AML-193 (cell line): ENCODE results near the gene ADRA2B.
"Not testable (repeated sequence)": the region's sequence is repeated elsewhere in the genome, so short reads cannot be mapped to it uniquely, and the experiment has no call there.

ENCODE experiments used
- DNase-seq, 2 experiments: peaks; one replicate each; lab custom pipeline; 2025; lab: John Stamatoyannopoulos, UW

The ADRA2B gene

DNA sequence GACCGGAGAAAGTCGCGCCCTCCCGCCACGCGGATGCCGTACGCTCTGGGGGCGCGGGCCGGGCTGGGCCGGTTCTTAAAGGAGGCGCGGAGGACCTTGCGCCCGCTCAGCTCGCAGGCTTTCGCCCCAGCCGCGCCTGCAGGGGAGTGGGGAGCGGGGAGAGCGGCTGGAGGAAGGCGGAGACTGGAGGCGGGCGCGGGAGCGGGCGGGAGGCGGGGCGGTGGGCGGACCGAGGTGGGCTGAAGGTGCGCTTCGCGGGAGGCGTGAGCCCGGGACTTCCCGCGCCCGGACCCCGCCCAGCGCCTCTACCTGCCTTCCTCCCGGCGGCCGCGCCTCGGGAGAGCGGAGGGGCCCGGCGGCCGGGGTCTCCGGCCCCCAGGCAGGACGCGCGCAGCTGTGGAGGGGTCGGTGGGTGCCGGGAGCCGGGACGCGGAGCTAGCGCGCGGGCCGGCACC, at the start of gene ADRA2B:
Gene ADRA2B, minus strand, starts transcription at position 148 of the 455 bp plus-strand sequence. CDS start 422 bp downstream, outside the sequence.
- no peak for DNase-seq

DNA sequence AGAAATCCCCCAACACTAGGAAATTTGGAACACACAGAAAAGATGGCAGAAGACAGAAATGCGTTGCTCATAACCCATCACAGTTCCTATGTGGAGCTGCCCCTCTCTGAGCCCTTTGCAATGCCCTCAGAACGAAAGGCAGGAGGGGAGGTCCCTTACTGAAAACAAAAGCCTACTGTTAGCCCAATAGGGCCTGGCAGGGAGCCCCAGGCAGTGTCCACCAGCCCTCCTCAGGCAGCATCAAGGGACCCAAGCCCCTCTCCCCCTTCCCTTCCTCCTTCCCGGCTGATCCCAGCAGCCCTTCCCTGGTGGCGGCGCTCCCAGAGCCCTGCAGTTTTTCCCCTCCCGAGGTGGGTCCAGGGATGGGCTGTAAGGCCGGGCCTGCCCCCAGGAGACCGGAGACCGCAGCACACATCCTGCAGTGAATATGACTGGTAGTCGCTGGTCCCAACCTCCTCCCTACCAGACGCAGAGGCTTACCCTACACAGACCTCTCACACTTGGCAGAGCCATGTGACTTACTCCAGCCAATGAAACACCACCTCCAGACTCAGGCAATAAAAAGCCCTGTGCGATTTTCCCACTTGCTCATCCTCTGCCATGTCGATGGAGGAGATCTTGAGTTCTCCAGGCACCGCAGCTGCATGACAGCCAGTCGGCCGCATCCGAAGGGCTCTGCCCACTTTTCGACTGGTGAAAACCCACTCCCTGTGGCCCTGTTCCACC, 48.3 kb upstream of the ADRA2B start:
- DNase-seq, result no peak

DNA sequence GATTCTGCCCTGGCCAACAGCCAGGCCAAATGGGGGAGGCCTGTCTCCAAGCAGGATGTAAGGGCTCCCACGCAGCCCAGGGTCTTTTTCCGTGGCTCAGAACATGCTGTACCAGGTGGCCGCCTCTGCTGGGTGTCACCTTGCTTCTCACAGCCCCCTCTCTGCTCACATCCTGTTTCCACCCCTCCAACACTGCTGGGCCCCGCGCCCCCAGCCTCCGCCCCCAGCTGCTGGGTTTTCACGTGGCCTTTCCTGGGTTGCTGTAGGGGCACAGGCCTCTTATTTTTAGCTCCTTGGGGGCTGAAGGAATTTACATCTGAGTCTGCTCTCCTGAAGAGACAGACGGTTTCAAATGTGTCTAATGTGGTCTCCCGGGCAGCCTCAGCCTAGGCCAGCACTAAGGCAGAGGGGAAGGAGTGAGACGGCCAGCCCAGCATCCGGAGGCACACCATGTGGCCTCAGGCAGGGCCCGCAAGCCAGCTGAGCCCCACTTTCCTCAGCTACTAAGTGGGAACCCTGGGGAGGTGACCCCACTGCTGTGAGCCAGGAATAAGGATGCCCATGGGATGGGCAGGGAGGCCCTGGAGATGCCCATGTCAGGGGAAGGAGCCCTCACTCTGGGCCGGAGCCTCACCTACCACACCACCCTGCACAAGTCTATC, 47.5 kb upstream of the ADRA2B start:
- DNase-seq, result no peak

DNA sequence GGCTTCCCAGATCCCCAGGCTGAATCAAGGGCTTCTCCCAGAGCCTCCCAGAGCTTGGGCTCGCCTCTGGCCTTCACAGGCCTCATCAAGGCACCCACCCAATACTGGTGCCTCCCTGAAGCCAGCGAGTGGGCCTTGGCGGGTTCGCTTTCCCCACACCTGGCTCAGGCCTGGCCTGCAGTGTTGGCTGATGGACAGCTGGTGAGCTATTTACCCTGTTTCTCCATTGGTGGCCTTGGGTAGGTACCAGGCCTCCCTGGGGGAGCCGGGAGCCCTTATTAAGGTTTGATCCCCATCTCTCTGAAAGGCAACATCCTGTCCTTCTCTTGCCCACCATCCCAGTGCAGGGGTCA, 47.0 kb upstream of the ADRA2B start:
- DNase-seq, result no peak

GRCh38 chr2:96161898-96162297, 45.5 kb upstream of the ADRA2B start:
- no peak for DNase-seq

DNA sequence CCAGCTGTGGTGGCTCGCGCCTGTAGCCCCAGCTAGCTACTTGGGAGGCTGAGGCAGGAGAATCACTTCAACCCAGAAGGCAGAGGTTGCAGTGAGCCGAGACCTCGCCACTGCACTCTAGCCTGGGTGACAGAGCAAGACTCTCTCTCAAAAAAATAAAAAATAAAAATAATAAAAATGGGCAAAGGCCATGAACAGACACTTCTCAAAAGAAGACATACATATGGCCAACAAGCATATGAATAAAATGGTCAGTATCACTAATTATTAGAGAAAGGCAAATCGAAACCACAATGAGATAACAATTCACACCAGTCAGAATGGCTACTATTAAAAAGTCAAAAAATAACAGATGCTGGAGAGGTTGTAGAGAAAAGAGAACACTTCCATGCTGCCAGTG, 44.0 kb upstream of the ADRA2B start:
- not testable (repeated sequence) for DNase-seq

DNA sequence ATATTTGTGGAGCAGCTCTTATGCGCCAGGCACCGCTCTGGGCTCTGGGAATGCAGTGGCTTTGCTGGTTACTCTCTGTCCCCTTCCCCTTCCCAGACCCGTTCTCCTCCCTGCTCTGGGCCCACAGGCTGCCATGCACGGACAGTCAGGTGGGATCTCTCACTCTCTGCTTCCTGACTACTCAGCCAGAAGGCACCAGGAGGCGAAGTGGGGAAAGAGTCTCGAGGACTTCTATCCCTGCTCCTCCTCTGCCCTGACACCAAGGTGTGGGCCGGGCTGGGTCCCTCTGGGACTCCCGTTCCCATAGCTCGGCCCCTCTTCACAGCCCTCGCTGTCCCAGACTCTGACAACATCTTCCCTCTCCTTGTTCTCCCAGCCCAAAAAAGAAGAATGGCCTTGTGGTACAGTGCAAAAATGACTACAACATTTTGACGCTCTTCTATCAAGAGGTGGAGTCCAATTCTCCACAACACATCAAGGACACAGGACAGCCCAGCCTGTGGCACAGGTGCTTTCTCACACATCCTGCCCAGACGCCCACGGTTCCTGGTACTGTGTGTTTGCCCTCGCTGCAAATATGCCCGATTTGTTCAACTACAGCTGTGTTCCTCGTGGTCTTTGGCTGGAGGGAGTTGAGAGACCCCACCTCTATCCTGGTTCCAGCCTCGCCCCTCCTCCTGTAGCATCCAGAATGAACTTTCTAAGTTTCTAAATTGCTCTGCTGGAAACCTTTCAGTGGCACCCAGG, 42.9 kb upstream of the ADRA2B start:
- no peak for DNase-seq

- no peak for DNase-seq
Observed at GRCh38 chr2:96158554-96158940, 42.2 kb upstream of the ADRA2B start.

- no peak for DNase-seq
Observed at GRCh38 chr2:96157649-96158553, 41.5 kb upstream of the ADRA2B start.

DNA sequence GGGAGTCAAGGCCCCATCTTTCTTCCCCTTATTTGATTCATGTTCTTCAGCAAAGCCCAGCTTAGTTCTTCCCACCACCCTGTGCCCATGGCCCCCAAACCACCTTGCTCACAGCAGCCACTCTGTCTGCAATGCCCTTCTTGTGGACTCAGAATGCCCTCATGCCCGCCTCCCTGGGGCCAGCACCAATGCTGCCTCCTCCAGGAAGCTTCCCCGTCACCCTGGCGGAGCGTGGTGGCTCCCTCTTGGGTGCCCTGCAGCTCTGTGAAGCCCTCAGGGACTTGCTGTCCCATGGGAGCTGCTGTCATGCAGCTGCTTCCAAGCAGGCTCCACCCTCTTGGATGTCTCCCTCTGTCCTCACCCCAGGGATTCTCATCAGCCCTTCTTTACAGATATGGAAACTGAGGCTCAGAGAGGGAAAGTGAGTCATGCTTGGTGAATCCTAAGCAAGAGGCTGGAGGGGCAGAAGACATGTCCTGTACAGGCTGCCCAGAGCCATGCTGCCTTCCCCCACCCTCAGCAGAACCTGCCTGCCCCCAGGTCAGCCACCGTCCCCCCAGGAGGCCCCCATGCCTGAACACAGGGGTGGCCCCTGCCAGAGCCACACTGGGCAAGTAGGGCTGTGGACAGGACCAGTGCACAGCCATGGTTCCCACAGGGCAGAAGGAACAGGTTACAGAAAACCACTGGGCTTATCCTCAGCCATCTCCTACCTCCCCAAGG, 40.7 kb upstream of the ADRA2B start:
- DNase-seq, result no peak

GRCh38 chr2:96156011-96156820, 39.8 kb upstream of the ADRA2B start:
- no peak for DNase-seq

GRCh38 chr2:96154506-96155380, 38.4 kb upstream of the ADRA2B start:
- no peak for DNase-seq

- DNase-seq, result no peak
Observed at GRCh38 chr2:96153991-96154431, 37.6 kb upstream of the ADRA2B start.

- DNase-seq, result no peak
Observed at GRCh38 chr2:96153291-96153713, 36.9 kb upstream of the ADRA2B start.

GRCh38 chr2:96152304-96153161, 36.2 kb upstream of the ADRA2B start:
- no peak for DNase-seq

- no peak for DNase-seq
Observed at GRCh38 chr2:96151595-96152303, 35.4 kb upstream of the ADRA2B start.

GRCh38 chr2:96150791-96151594, 34.6 kb upstream of the ADRA2B start:
- no peak for DNase-seq
